Vagina (tissue), 2 donors: Measurements from ENCODE around the gene ANAPC4.

Experiments used
- CTCF ChIP-seq, 3 experiments: fragments of 450-650 bp in 2 of 3; fragments of 200-600 bp in 1 of 3; sonication (generic) in 1 of 3; IDR thresholded peaks; one replicate each; pipeline ENCODE4 v1.5.1; 2017 to 2019; ENCODE audit warnings: antibody characterized with exemption in 3 of 3, mild to moderate bottlenecking in 2 of 3, moderate library complexity in 2 of 3
- POLR2A ChIP-seq, 2 donors: fragments of 450-650 bp; IDR thresholded peaks; one replicate each; pipeline ENCODE4 v1.6.1; 2017; ENCODE audit warnings: antibody characterized with exemption in 2 of 2, mild to moderate bottlenecking in 2 of 2, moderate library complexity in 2 of 2
- POLR2AphosphoS5 ChIP-seq, 2 donors: sonication (generic); formaldehyde crosslinking; IDR thresholded peaks; one replicate each; pipeline ENCODE4 v1.9.0; 2017; ENCODE audit warnings: antibody characterized with exemption in 2 of 2, mild to moderate bottlenecking in 2 of 2, low read depth in 1 of 2; ENCODE audit not compliant: insufficient read depth in 1 of 2

GRCh38 chr4:25440478-25441030 lies 63.5 kb downstream of the ANAPC4 start:
- TF ChIP-seq POLR2AphosphoS5 (IDR thresholded peaks at IDR 0.05; ENCODE audit: insufficient read depth in 1 of 2, low read depth in 1 of 2) (no peak), CTCF (IDR thresholded peaks at IDR 0.05) (no peak), POLR2A (IDR thresholded peaks at IDR 0.05) (no peak)
